Testis (tissue), 2 donors: ENCODE results near the gene COL25A1.

ENCODE experiments used
- CTCF ChIP-seq, 3 experiments: fragments of 450-650 bp in 2 of 3; fragments of 200-600 bp in 1 of 3; sonication (generic) in 1 of 3; IDR thresholded peaks; one replicate each; pipeline ENCODE4 v1.5.1; 2016 to 2019; ENCODE audit warnings: antibody characterized with exemption in 3 of 3, mild to moderate bottlenecking in 2 of 3, moderate library complexity in 1 of 3
- POLR2A ChIP-seq: fragments of 450-650 bp; IDR thresholded peaks from one replicate; pipeline ENCODE4 v1.6.1; 2017; ENCODE audit warnings: antibody characterized with exemption, mild to moderate bottlenecking, moderate library complexity

- TF ChIP-seq CTCF (IDR thresholded peaks at IDR 0.05) (no peak), POLR2A (no peak)
Observed at GRCh38 chr4:109266891-109267290, 35.6 kb downstream of the COL25A1 start.
